Gastroesophageal sphincter (tissue), 4 donors: ENCODE measurements around the gene ZNF446. TPM values are rescaled to one million over a fixed set of nuclear protein-coding genes. Genes with fewer than 3 reads are reported as not detected.
"Not testable (repeated sequence)": the region's sequence is repeated elsewhere in the genome, so short reads cannot be mapped to it uniquely, and the experiment has no call there.

Experiments used
- ATAC-seq: fragments of 150-250 bp; one replicate; pipeline ENCODE4 v1.9.1; 2016; ENCODE audit warnings: mild to moderate bottlenecking, moderate library complexity
- H3K27ac ChIP-seq, 4 donors: fragments of 200-600 bp; sonication (generic) in 3 of 4; 1 replicate in 3 of 4; 2 replicates in 1 of 4; pipeline ENCODE4 v1.5.1; 2016 to 2019
- H3K27me3 ChIP-seq: fragments of 200-600 bp; sonication (generic); one replicate; pipeline ENCODE4 v1.5.1; 2019
- H3K36me3 ChIP-seq, 2 donors: fragments of 200-600 bp; sonication (generic); one replicate each; pipeline ENCODE4 v1.5.1; 2019; ENCODE audit warnings: control low read depth in 1 of 2
- H3K4me1 ChIP-seq, 3 donors: fragments of 200-600 bp; sonication (generic); 1 replicate in 2 of 3; 2 replicates in 1 of 3; pipeline ENCODE4 v1.5.1; 2016 to 2019; ENCODE audit warnings: control low read depth in 2 of 3
- H3K4me3 ChIP-seq, 2 donors: fragments of 200-600 bp; sonication (generic); one replicate each; pipeline ENCODE4 v1.5.1; 2019; ENCODE audit warnings: mild to moderate bottlenecking in 1 of 2, moderate library complexity in 1 of 2
- H3K9me3 ChIP-seq, 3 donors: fragments of 200-600 bp; sonication (generic); one replicate each; pipeline ENCODE4 v1.5.1; 2017 to 2019; ENCODE audit warnings: control low read depth in 2 of 3
- EP300 ChIP-seq: sonication (generic); formaldehyde crosslinking; IDR thresholded peaks from one replicate; pipeline ENCODE4 v1.6.1; 2017; ENCODE audit warnings: antibody characterized with exemption, mild to moderate bottlenecking
- POLR2A ChIP-seq, 2 donors: fragments of 450-650 bp; IDR thresholded peaks; one replicate each; pipeline ENCODE4 v1.6.1; 2017; ENCODE audit warnings: antibody characterized with exemption in 2 of 2, mild to moderate bottlenecking in 2 of 2, moderate library complexity in 1 of 2
- POLR2AphosphoS5 ChIP-seq: sonication (generic); formaldehyde crosslinking; IDR thresholded peaks from one replicate; pipeline ENCODE4 v1.6.1; 2017; ENCODE audit warnings: antibody characterized with exemption
- WGBS, 2 donors: methylation state at CpG; one replicate each; pipeline ENCODE4 v1.1.5; 2018; ENCODE audit warnings: low coverage in 1 of 2; 5-methylcytosine and 5-hydroxymethylcytosine counted together
- total RNA-seq, 4 donors: library from RNA; depleted of rRNA; stranded (reverse); fragments of >200 nt; gene quantifications; one replicate each; pipeline ENCODE4 v1.1.0, GENCODE V29; 2016
- TF ChIP-seq, protein P1 (sequence below), 4 experiments: fragments of 200-600 bp in 2 of 4; fragments of 450-650 bp in 2 of 4; sonication (generic) in 1 of 4; IDR thresholded peaks; one replicate each; pipeline ENCODE4 v1.5.1; 2017 to 2019; ENCODE audit warnings: antibody characterized with exemption in 4 of 4, mild to moderate bottlenecking in 2 of 4, moderate library complexity in 2 of 4

The ZNF446 gene
- total RNA-seq, 4 donors from 2014 or later: 11.2 to 25.4 (median 17.5) TPM

DNA sequence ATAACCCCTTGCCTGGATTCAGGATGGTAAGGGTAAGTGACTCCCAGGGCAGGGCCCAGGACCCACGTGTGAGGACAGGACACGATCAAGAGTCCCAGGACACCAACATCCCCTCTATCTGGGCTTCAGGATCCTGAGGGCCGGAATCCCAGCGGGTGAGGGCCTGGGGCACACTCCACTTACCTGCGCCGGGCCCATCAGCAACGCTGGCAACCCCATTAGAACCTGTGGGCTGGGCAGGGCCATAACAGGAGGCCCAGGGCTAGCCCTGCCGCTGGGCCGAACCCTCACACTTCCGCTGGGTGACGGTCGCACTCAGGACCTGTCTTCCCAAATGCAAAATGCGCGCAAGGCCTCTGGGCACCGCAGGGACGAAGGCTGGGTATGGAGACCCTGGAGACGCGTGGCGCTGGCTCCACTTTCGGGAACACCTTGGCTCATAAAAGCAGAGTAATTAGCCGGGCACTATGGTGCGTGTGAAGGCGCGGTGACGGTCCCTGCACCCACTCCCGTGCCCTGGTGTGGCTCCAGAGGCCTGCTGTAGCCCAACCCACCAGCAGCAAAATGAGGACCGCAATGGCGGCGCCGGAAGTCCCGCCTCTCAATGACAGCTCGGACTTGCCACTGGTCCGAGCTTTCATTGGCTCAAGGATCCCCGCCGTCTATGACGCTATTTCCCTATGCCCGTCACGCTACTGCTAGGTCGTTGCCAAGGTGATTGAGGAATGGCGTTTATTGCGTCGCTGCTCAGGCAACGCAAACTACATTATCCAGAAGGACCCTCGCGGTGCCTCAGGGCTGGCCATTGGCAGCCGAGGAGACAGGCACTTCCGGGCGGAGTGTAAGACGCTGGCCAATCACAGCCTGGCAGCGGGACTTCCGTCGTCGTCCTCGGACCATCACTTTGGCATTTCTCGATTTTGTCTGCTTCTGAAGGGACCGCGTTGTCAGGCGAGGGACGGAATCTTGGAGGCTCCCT lies 36.3 kb upstream of the ZNF446 start, which contains the start of gene ZNF132:
TSS of gene ZNF132 (minus strand) at position 578 of the 979 bp plus-strand sequence. CDS start at position 246, 332 bp downstream.
- TF ChIP-seq, protein P1, sequence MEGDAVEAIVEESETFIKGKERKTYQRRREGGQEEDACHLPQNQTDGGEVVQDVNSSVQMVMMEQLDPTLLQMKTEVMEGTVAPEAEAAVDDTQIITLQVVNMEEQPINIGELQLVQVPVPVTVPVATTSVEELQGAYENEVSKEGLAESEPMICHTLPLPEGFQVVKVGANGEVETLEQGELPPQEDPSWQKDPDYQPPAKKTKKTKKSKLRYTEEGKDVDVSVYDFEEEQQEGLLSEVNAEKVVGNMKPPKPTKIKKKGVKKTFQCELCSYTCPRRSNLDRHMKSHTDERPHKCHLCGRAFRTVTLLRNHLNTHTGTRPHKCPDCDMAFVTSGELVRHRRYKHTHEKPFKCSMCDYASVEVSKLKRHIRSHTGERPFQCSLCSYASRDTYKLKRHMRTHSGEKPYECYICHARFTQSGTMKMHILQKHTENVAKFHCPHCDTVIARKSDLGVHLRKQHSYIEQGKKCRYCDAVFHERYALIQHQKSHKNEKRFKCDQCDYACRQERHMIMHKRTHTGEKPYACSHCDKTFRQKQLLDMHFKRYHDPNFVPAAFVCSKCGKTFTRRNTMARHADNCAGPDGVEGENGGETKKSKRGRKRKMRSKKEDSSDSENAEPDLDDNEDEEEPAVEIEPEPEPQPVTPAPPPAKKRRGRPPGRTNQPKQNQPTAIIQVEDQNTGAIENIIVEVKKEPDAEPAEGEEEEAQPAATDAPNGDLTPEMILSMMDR (IDR thresholded peaks at IDR 0.05): no peak
- TF ChIP-seq EP300: no peak
- TF ChIP-seq POLR2A (IDR thresholded peaks at IDR 0.05): peak; percentile 35 to 38
- peak; percentile 67 for TF ChIP-seq POLR2AphosphoS5
- no CpG with 5 or more reads among the region's 59 CpGs for WGBS, 2 donors
- Histone ChIP-seq H3K4me1 (peaks cover 0 to 21% (median 10%) of the 10 kb centered on the region in 3 donors), H3K27me3 (no peaks in the 10 kb centered on the region), H3K9me3 (peaks cover 0 to 49% (median 3%) of the 10 kb centered on the region in 3 donors), H3K36me3 (peaks cover 1 to 42% of the 10 kb centered on the region in 2 donors), H3K4me3 (peak within 1 kb of the TSS; percentile 60 to 76), H3K27ac (peak within 1 kb of the TSS; percentile 49 to 95 (median 82))
- ATAC-seq: peak; percentile 99

DNA sequence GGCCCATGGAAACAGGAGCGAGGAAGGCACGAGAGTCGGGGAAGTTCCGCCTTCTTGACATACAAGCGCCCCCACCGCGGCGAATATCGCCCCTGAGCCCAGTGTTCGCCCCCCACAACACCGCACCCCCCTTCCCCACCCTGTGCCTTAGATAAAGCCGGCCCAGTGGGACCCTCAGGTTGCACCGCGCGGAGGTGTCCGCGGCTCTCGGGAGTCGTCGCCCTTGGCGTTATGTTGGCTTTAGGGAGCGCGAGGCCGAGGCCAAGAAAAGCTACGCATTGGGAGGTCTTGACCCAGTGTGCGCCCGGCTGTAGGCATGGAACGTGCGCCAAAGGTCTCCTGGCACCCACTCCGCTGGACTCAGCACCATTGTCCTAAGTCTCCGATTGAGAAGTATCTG lies 35.6 kb upstream of the ZNF446 start:
- no peaks in the 10 kb centered on the region for H3K27me3 ChIP-seq
- H3K4me3 ChIP-seq: peak overlapping the region; percentile 60 to 76
- WGBS, 2 donors: 38% methylated on average over 8 of the region's 31 CpGs; no CpG with 5 or more reads in 1 of the 2 donors
- peaks cover 0 to 35% of the 10 kb centered on the region in 2 donors for H3K36me3 ChIP-seq
- peaks cover 0 to 21% (median 10%) of the 10 kb centered on the region in 3 donors for H3K4me1 ChIP-seq
- ATAC-seq: peak; percentile 4
- peak overlapping the region; percentile 49 to 95 (median 82) for H3K27ac ChIP-seq
- H3K9me3 ChIP-seq: peaks cover 0 to 42% (median 1%) of the 10 kb centered on the region in 3 donors
- TF ChIP-seq EP300 (no peak), POLR2AphosphoS5 (no peak), POLR2A (IDR thresholded peaks at IDR 0.05) (no peak)
- TF ChIP-seq, protein P1 (IDR thresholded peaks at IDR 0.05): no peak

DNA sequence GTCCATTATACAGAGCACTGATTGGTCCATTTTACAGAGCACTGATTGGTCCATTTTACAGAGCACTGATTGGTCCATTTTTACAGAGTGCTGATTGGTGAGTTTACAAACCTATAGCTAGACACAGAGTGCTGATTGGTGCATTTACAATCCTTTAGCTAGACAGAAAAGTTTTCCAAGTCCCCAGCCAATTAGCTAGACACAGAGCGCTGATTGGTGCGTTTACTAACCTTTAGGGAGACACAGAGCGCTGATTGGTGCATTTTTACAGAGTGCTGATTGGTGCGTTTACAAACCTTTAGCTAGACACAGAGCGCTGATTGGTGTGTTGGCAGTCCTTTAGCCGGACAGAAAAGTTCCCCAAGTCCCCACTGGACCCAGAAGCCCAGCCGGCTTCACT lies 33.2 kb upstream of the ZNF446 start:
- H3K4me1 ChIP-seq: peaks cover 0 to 21% (median 10%) of the 10 kb centered on the region in 3 donors
- H3K27me3 ChIP-seq, H3K27ac ChIP-seq, H3K4me3 ChIP-seq, ATAC-seq: not testable (repeated sequence)
- peaks cover 0 to 10% of the 10 kb centered on the region in 2 donors for H3K36me3 ChIP-seq
- WGBS, 2 donors: 83 to 87% methylated on average over 1 to 2 of the region's 7 CpGs
- peaks cover 0 to 18% (median 0%) of the 10 kb centered on the region in 3 donors for H3K9me3 ChIP-seq

DNA sequence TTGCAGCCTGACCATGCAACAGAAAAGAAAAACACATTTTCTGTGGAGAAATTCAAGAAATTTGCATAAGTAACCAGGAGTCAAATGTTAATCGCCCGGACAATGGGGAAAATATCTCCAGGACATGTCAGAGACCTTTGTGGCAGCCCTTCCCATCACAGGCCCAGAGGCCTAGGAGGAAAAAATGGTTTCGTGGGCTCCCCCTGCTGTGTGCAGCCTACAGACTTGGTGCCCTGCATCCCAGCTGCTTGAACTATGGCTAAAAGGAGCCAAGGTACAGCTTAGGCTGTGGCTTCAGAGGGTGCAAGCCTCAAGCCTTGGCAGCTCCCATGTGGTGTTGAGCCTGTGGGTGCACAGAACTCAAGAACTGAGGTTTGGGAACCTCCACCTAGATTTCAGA lies 27.3 kb upstream of the ZNF446 start:
- not testable (repeated sequence) for H3K9me3 ChIP-seq, ATAC-seq, H3K4me3 ChIP-seq, H3K27ac ChIP-seq, H3K36me3 ChIP-seq
- Histone ChIP-seq H3K27me3 (peaks cover 11% of the 10 kb centered on the region), H3K4me1 (peaks cover 0 to 20% (median 0%) of the 10 kb centered on the region in 3 donors)
- 69% methylated on average over 3 of the region's 3 CpGs; no CpG with 5 or more reads in 1 of the 2 donors for WGBS, 2 donors

DNA sequence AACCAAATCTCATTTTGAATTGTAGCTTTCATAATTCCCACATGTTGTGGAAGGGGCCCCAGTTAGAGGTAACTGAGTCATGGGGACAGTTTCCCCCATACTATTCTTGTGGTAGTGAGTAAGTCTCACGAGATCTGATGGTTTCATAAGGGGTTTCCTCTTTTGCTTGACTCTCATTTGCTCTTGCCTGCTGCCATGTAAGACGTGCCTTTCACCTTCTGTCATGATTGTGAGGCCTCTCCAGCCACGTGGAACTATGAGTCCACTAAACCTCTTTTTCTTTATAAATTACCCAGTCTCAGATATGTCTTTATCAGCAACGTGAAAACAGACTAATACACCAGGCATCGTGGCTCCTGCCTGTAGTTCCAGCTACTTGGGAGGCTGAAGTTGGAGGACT lies 26.2 kb upstream of the ZNF446 start:
- Histone ChIP-seq H3K4me1 (peaks cover 0 to 20% (median 0%) of the 10 kb centered on the region in 3 donors), H3K36me3 (peaks cover 0 to 15% of the 10 kb centered on the region in 2 donors), H3K27me3 (peaks cover 11% of the 10 kb centered on the region)
- WGBS, 2 donors: 59 to 75% methylated on average over 4 of the region's 5 CpGs
- H3K9me3 ChIP-seq, ATAC-seq, H3K4me3 ChIP-seq, H3K27ac ChIP-seq: not testable (repeated sequence)

DNA sequence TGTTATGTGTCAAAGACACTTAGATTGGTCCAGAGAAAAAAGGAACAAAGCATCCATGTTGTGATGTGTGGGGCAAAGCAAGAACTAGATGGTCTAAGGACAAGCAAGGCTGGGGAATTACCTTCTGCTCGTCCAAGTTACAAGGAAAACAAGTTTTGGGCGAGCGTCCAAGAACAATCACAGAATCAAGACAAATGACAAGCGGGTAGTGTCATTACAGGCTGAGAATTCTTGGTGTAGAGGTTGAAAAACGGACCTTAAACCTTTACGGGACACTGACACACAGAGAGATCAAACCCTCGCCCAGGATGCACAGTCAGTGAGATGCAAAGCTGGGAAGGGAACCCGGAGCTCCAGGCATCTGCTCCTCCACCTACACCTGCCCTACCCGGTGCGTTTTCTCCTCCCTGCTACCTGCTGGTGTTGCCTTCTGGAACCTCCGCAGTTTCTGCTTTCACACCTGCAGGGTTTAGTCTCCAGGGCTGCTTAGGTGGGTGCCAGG lies 25.2 kb upstream of the ZNF446 start:
- Histone ChIP-seq H3K27me3 (peaks cover 11% of the 10 kb centered on the region), H3K27ac (peak overlapping the region in 3 of 4 donors; percentile 27 to 82 (median 80)), H3K9me3 (no peaks in the 10 kb centered on the region), H3K36me3 (peaks cover 0 to 24% of the 10 kb centered on the region in 2 donors), H3K4me1 (peaks cover 0 to 20% (median 0%) of the 10 kb centered on the region in 3 donors), H3K4me3 (peak overlapping the region; percentile 80 to 93)
- no peak for ATAC-seq
- 4 to 6% methylated on average over 9 to 11 of the region's 11 CpGs for WGBS, 2 donors
- TF ChIP-seq POLR2A (IDR thresholded peaks at IDR 0.05): no peak
- TF ChIP-seq, protein P1 (IDR thresholded peaks at IDR 0.05): no peak
- TF ChIP-seq POLR2AphosphoS5: no peak
- no peak for TF ChIP-seq EP300
